Measurements from ENCODE around the gene ADAM12. TPM values are rescaled to one million over a fixed set of nuclear protein-coding genes. Genes with fewer than 3 reads are reported as not detected.

Gene ADAM12
- polyA plus RNA-seq, 1 of the 3 experiments (the other 2 are of a cell fraction), result 25.0 TPM

GRCh38 chr10:126372396-126372795 is 15.9 kb downstream of the ADAM12 start:
- ChIA-PET POLR2A (interaction anchor here (0.8 kb wide), 1 partner anchor 15 kb away, joined by 3 read pairs; no protein-coding TSS in a partner anchor), CTCF (interaction anchor here (1.3 to 3.5 kb wide), 2 partner anchors 15 to 132 kb away, joined by 4 to 17 read pairs; partner anchors contain the start of gene ADAM12)

DNA sequence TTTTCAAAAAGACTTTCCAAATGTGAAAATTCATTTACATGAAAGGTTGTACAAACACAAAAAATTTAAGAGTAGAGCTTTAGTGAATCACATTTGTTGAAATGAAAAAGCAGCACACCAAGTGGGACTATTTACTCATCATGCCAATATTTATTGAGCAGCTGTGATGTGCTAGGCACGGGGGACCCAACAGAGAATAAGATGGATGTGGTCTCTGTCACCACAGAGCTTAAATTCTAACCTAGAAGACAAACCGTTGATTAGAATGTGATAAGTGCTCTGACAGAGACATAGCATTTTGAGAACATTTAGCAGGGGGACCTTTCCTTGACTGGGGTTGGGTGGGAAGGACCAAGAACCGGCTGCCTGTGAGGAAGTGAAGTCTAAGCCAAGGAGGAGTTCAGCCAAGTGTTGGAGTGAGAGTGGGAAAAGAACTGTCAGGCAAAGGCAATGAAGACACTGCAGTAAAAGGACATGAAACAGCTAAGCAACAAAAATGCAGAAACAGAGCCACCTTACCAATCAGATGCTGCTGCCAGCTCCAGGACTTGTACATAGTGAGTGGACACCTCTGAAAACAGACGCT is 19.1 kb downstream of the ADAM12 start:
- H3K27me3 ChIP-seq (ENCODE audit: insufficient read depth), result no peaks in the 10 kb centered on the region
- H3K27ac ChIP-seq (ENCODE audit: low read depth in 2 of 2, low read length in 1 of 2), result no peak overlapping the region
- no peak overlapping the region for H3K4me3 ChIP-seq (ENCODE audit: low read depth in 2 of 2, low read length in 1 of 2)
- H3K79me2 ChIP-seq (ENCODE audit: insufficient read depth), result peaks cover 3% of the 10 kb centered on the region; the same call in 1 of the 2 replicates
- TF ChIP-seq GABPA (IDR thresholded peaks at IDR 0.05; ENCODE audit: low read depth), result no peak
- TF ChIP-seq USF2 (IDR thresholded peaks at IDR 0.05; ENCODE audit: borderline replicate concordance, low read depth, low read length), result no peak
- no peak for TF ChIP-seq SMC3 (IDR thresholded peaks at IDR 0.05; ENCODE audit: low read depth, low read length)
- no peak for TF ChIP-seq POLR2AphosphoS5 (IDR thresholded peaks at IDR 0.05; ENCODE audit: low read depth, low read length)
- no peak for TF ChIP-seq FOXM1 (IDR thresholded peaks at IDR 0.05; ENCODE audit: low read depth)
- no peak for TF ChIP-seq RCOR1 (IDR thresholded peaks at IDR 0.05; ENCODE audit: low read length)
- TF ChIP-seq EP300 (IDR thresholded peaks at IDR 0.05; ENCODE audit: borderline replicate concordance in 1 of 2, low read depth in 1 of 2, low read length in 1 of 2), result no peak
- TF ChIP-seq, protein P1, sequence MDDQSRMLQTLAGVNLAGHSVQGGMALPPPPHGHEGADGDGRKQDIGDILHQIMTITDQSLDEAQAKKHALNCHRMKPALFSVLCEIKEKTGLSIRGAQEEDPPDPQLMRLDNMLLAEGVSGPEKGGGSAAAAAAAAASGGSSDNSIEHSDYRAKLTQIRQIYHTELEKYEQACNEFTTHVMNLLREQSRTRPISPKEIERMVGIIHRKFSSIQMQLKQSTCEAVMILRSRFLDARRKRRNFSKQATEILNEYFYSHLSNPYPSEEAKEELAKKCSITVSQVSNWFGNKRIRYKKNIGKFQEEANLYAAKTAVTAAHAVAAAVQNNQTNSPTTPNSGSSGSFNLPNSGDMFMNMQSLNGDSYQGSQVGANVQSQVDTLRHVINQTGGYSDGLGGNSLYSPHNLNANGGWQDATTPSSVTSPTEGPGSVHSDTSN (IDR thresholded peaks at IDR 0.05), result no peak
- no peak for TF ChIP-seq MEF2A (IDR thresholded peaks at IDR 0.05; ENCODE audit: borderline replicate concordance, low read depth)
- TF ChIP-seq EZH2phosphoT487 (IDR thresholded peaks at IDR 0.05; ENCODE audit: borderline replicate concordance, low read depth), result no peak
- no peak for TF ChIP-seq RAD21 (IDR thresholded peaks at IDR 0.05; ENCODE audit: low read length)
- POLR2A ChIA-PET, result interaction anchor here (0.7 kb wide), 1 partner anchor 11 kb away, joined by 4 read pairs; no protein-coding TSS in a partner anchor
- H3K9ac ChIP-seq, result no peak overlapping the region
- H4K20me1 ChIP-seq (ENCODE audit: insufficient read depth), result no peaks in the 10 kb centered on the region
- no peaks in the 10 kb centered on the region for H3F3A ChIP-seq (replicated peaks; ENCODE audit: insufficient read depth)
- no peaks in the 10 kb centered on the region for H3K36me3 ChIP-seq (replicated peaks in 1 of 2; ENCODE audit: control insufficient read depth in 1 of 2, insufficient read depth in 2 of 2, low read length in 1 of 2)
- no peak overlapping the region for H2AFZ ChIP-seq (ENCODE audit: low read depth)
- no peaks in the 10 kb centered on the region for H3K9me2 ChIP-seq
- CTCF ChIA-PET, result interaction anchor here (0.8 to 3.5 kb wide), 5 partner anchors 11 to 387 kb away, joined by 3 to 17 read pairs (median 5); partner anchors contain the start of gene ADAM12
- H3K4me1 ChIP-seq (ENCODE audit: control insufficient read depth in 1 of 2, insufficient read depth in 2 of 2, low read depth in 1 of 2, low read length in 1 of 2), result peaks cover 0 to 20% of the 10 kb centered on the region in 2 experiments; a peak in 2 of 4 replicates
- no peaks in the 10 kb centered on the region; the same call in 1 of the 2 replicates for H3K9me3 ChIP-seq
- WGBS (ENCODE audit: low lambda C conversion rate), result 77% methylated on average over 3 of the region's 4 CpGs
- no peak overlapping the region for H3K4me2 ChIP-seq
- no peak for DNase-seq

More at GRCh38 chr10:126372396-126372795, 15.9 kb downstream of the ADAM12 start:
- Histone ChIP-seq H3K4me2 (no peak overlapping the region), H3K27me3 (ENCODE audit: insufficient read depth) (no peaks in the 10 kb centered on the region), H2AFZ (ENCODE audit: low read depth) (no peak overlapping the region), H3K4me1 (ENCODE audit: control insufficient read depth in 1 of 2, insufficient read depth in 2 of 2, low read depth in 1 of 2, low read length in 1 of 2) (peaks cover 0 to 20% of the 10 kb centered on the region in 2 experiments; a peak in 2 of 4 replicates), H3K4me3 (ENCODE audit: low read depth in 2 of 2, low read length in 1 of 2) (no peak overlapping the region), H4K20me1 (ENCODE audit: insufficient read depth) (no peaks in the 10 kb centered on the region), H3K36me3 (replicated peaks in 1 of 2; ENCODE audit: control insufficient read depth in 1 of 2, insufficient read depth in 2 of 2, low read length in 1 of 2) (no peaks in the 10 kb centered on the region), H3K79me2 (ENCODE audit: insufficient read depth) (peaks cover 3% of the 10 kb centered on the region; the same call in 1 of the 2 replicates), H3K9me2 (no peaks in the 10 kb centered on the region), H3K9me3 (peaks cover 8% of the 10 kb centered on the region), H3F3A (replicated peaks; ENCODE audit: insufficient read depth) (no peaks in the 10 kb centered on the region), H3K9ac (no peak overlapping the region), H3K27ac (ENCODE audit: low read depth in 2 of 2, low read length in 1 of 2) (peak overlapping the region in 1 of 2 experiments; percentile 83; a peak in 2 of 4 replicates)
- TF ChIP-seq FOXJ3 (CRISPR knock-in tag; IDR thresholded peaks at IDR 0.05), result peak; percentile 59; the same call in 1 of the 2 replicates
- peak in 1 of 2 experiments; percentile 74; a peak in 1 of 4 replicates for TF ChIP-seq EP300 (IDR thresholded peaks at IDR 0.05; ENCODE audit: borderline replicate concordance in 1 of 2, low read depth in 1 of 2, low read length in 1 of 2)
- no peak for TF ChIP-seq JUND (IDR thresholded peaks at IDR 0.05)
- TF ChIP-seq ZBTB33 (IDR thresholded peaks at IDR 0.05; ENCODE audit: borderline replicate concordance, low read depth), result no peak
- TF ChIP-seq GATA2 (CRISPR knock-in tag; IDR thresholded peaks at IDR 0.05), result peak; percentile 67
- TF ChIP-seq RCOR1 (IDR thresholded peaks at IDR 0.05; ENCODE audit: low read length), result peak; percentile 93
- TF ChIP-seq CHD2 (IDR thresholded peaks at IDR 0.05; ENCODE audit: low read length, partially characterized antibody), result peak; percentile 35
- TF ChIP-seq NRF1 (IDR thresholded peaks at IDR 0.05; ENCODE audit: low read depth, low read length), result no peak
- no peak for TF ChIP-seq GABPA (IDR thresholded peaks at IDR 0.05; ENCODE audit: low read depth)
- 38% methylated on average over 1 of the region's 1 CpG for WGBS (ENCODE audit: low lambda C conversion rate)
- DNase-seq, result no peak

All from SK-N-SH (cell line).